Vagina (tissue), 2 donors: ENCODE results near the gene LHPP. TPM values are rescaled to one million over a fixed set of nuclear protein-coding genes. Genes with fewer than 3 reads are reported as not detected.
A peak's percentile ranks its signal among the peaks of the same experiment; 100 is the strongest.

Experiments used
- DNase-seq, 2 donors: peaks; one replicate each; pipeline ENCODE4 v3.0.0-alpha.2; 2017; ENCODE audit errors: extremely low spot score in 2 of 2
- H3K27ac ChIP-seq: fragments of 200-600 bp; sonication (generic); one replicate; pipeline ENCODE4 v1.5.1; 2019
- H3K27me3 ChIP-seq: fragments of 200-600 bp; sonication (generic); one replicate; pipeline ENCODE4 v1.5.1; 2019
- H3K36me3 ChIP-seq, 2 donors: fragments of 200-600 bp; sonication (generic); one replicate each; pipeline ENCODE4 v1.5.1; 2017 to 2019
- H3K4me1 ChIP-seq: fragments of 200-600 bp; sonication (generic); one replicate; pipeline ENCODE4 v1.5.1; 2019
- H3K4me3 ChIP-seq, 2 donors: fragments of 200-600 bp; sonication (generic); 1 replicate in 1 of 2; 2 replicates in 1 of 2; pipeline ENCODE4 v1.5.1; 2016 to 2019
- H3K9me3 ChIP-seq: fragments of 200-600 bp; sonication (generic); one replicate; pipeline ENCODE4 v1.5.1; 2019
- POLR2A ChIP-seq, 2 donors: fragments of 450-650 bp; IDR thresholded peaks; one replicate each; pipeline ENCODE4 v1.6.1; 2017; ENCODE audit warnings: antibody characterized with exemption in 2 of 2, mild to moderate bottlenecking in 2 of 2, moderate library complexity in 2 of 2
- POLR2AphosphoS5 ChIP-seq, 2 donors: sonication (generic); formaldehyde crosslinking; IDR thresholded peaks; one replicate each; pipeline ENCODE4 v1.9.0; 2017; ENCODE audit warnings: antibody characterized with exemption in 2 of 2, mild to moderate bottlenecking in 2 of 2, low read depth in 1 of 2; ENCODE audit not compliant: insufficient read depth in 1 of 2
- intact Hi-C: fragments of 100-400 bp; cut with DNase I; formaldehyde crosslinking; loops from one replicate; pipeline ENCODE4 v1.15.1; 2023
- total RNA-seq: library from RNA; depleted of rRNA; stranded (reverse); fragments of >200 nt; gene quantifications from one replicate; pipeline ENCODE4 v1.2.3, GENCODE V29; 2016
- TF ChIP-seq, protein P1 (sequence below), 3 experiments: fragments of 450-650 bp in 2 of 3; fragments of 200-600 bp in 1 of 3; sonication (generic) in 1 of 3; IDR thresholded peaks; one replicate each; pipeline ENCODE4 v1.5.1; 2017 to 2019; ENCODE audit warnings: antibody characterized with exemption in 3 of 3, mild to moderate bottlenecking in 2 of 3, moderate library complexity in 2 of 3

The LHPP gene
- total RNA-seq, 1 donor from 2014 or later = 20.1 TPM

DNA sequence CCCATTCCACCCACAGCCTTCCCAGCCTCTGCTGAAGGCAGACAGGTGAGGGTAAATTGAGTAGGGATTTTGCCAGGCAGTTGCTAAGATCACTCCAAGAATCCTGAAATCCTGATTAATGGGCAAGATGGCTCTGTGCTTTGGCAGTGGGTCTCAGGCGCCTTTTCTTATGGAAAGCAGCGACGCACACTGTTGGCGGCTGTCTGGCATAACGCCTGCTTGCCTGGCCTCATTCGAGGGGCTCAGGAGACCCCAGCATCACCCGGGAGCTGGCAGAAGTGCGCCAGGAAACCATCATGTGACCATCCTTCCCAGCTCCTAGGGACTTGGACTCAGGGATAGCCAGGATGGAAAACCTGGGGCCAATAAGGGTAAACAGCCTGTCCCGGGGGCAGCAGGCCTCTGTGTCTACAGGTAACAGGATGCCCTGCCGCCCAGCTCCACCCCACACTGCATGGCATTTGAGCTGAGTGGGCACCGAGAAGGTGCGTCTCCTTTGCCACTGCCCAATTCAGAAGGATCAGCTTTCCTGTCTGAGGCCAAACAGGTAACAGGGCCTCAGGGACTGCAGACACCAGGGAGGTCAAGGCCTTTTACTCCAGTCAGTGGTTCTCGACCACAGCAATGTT is 184.0 kb downstream of the LHPP start:
- no peak for DNase-seq
- TF ChIP-seq POLR2AphosphoS5 (IDR thresholded peaks at IDR 0.05; ENCODE audit: insufficient read depth in 1 of 2, low read depth in 1 of 2) (no peak), POLR2A (IDR thresholded peaks at IDR 0.05) (no peak)
- TF ChIP-seq, protein P1, sequence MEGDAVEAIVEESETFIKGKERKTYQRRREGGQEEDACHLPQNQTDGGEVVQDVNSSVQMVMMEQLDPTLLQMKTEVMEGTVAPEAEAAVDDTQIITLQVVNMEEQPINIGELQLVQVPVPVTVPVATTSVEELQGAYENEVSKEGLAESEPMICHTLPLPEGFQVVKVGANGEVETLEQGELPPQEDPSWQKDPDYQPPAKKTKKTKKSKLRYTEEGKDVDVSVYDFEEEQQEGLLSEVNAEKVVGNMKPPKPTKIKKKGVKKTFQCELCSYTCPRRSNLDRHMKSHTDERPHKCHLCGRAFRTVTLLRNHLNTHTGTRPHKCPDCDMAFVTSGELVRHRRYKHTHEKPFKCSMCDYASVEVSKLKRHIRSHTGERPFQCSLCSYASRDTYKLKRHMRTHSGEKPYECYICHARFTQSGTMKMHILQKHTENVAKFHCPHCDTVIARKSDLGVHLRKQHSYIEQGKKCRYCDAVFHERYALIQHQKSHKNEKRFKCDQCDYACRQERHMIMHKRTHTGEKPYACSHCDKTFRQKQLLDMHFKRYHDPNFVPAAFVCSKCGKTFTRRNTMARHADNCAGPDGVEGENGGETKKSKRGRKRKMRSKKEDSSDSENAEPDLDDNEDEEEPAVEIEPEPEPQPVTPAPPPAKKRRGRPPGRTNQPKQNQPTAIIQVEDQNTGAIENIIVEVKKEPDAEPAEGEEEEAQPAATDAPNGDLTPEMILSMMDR (IDR thresholded peaks at IDR 0.05) = no peak
- Histone ChIP-seq H3K27ac (no peak overlapping the region), H3K36me3 (no peaks in the 10 kb centered on the region), H3K4me1 (peaks cover 92% of the 10 kb centered on the region), H3K4me3 (no peak overlapping the region), H3K9me3 (no peaks in the 10 kb centered on the region), H3K27me3 (no peaks in the 10 kb centered on the region)
- intact Hi-C loops = no loop called here

- no peak overlapping the region for H3K4me3 ChIP-seq
- no peaks in the 10 kb centered on the region for H3K9me3 ChIP-seq
- peak overlapping the region; percentile 75 for H3K27ac ChIP-seq
- intact Hi-C loops = no loop called here
- no peak for DNase-seq
- H3K27me3 ChIP-seq = no peaks in the 10 kb centered on the region
- peaks cover 92% of the 10 kb centered on the region for H3K4me1 ChIP-seq
- H3K36me3 ChIP-seq = no peaks in the 10 kb centered on the region
- TF ChIP-seq POLR2A (IDR thresholded peaks at IDR 0.05) = no peak
- TF ChIP-seq, protein P1 (IDR thresholded peaks at IDR 0.05) = no peak
- TF ChIP-seq POLR2AphosphoS5 (IDR thresholded peaks at IDR 0.05; ENCODE audit: insufficient read depth in 1 of 2, low read depth in 1 of 2) = peak; percentile 50 to 67
Measured at GRCh38 chr10:124646483-124647352, 185.1 kb downstream of the LHPP start.

DNA sequence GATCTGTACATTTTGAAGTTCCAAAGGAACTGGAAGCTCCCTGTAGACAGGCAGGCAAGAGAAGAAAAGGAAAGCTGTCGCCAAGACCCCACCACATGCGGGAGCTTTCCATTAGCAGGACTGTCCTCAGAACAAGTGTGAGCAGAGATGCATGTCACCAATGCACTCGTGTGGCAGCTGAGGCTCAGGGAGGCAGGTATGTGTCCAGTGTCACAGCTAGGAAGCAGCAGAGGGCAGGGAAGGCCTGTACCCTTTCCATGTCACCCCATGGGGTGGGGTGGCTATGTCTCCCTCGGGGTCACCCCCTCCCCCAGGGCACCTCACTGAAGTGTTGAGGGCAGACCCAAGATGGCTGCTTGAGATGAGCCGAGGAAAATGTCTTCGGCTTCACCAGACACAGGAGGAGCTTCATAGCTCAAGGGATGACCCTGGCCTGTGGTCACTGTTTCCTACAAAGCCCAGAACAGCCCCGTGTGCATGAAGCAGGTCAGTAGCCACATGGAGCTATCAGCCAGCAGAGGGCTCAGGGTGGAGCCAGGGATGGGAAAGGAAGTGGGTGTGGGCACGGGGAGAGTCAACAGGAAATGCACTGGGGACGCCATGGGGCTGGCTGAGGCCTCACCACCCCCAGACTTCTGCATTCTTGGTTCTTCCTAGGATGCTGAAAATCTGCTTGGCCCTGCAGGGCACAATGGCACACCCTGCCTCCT is 186.0 kb downstream of the LHPP start:
- intact Hi-C loops = no loop called here
- Histone ChIP-seq H3K4me1 (peaks cover 92% of the 10 kb centered on the region), H3K36me3 (no peaks in the 10 kb centered on the region), H3K27ac (peak overlapping the region; percentile 75), H3K27me3 (no peaks in the 10 kb centered on the region), H3K9me3 (no peaks in the 10 kb centered on the region), H3K4me3 (no peak overlapping the region)
- TF ChIP-seq POLR2AphosphoS5 (IDR thresholded peaks at IDR 0.05; ENCODE audit: insufficient read depth in 1 of 2, low read depth in 1 of 2) = peak in 1 of 2 donors; percentile 65
- no peak for TF ChIP-seq POLR2A (IDR thresholded peaks at IDR 0.05)
- DNase-seq = no peak

DNA sequence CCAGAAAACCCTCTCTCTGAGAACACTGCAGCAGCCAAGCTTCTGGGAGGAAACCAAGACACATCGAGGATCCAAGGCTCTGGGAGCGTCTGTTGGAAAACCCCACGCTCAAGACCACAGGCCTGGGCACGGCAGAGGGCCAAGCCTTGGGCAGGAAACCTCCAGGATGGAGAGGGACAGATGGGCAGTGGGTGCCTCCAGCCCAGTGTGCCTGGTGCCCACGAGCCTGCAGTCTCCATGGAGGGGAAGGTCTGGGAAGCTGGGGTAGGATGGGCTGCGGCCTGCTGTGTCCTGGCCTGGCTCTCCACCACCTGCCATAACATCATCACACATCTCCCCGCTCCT is 186.5 kb downstream of the LHPP start:
- Histone ChIP-seq H3K27me3 (no peaks in the 10 kb centered on the region), H3K4me3 (no peak overlapping the region), H3K9me3 (no peaks in the 10 kb centered on the region), H3K4me1 (peaks cover 92% of the 10 kb centered on the region), H3K36me3 (no peaks in the 10 kb centered on the region), H3K27ac (peak overlapping the region; percentile 75)
- intact Hi-C loops = no loop called here
- TF ChIP-seq, protein P1 (IDR thresholded peaks at IDR 0.05) = no peak
- no peak for TF ChIP-seq POLR2A (IDR thresholded peaks at IDR 0.05)
- TF ChIP-seq POLR2AphosphoS5 (IDR thresholded peaks at IDR 0.05; ENCODE audit: insufficient read depth in 1 of 2, low read depth in 1 of 2) = peak in 1 of 2 donors; percentile 7
- DNase-seq = no peak

GRCh38 chr10:124648738-124649137 is 187.1 kb downstream of the LHPP start:
- DNase-seq = no peak
- TF ChIP-seq, protein P1 (IDR thresholded peaks at IDR 0.05) = no peak
- no peak for TF ChIP-seq POLR2A (IDR thresholded peaks at IDR 0.05)
- peak in 1 of 2 donors; percentile 32 for TF ChIP-seq POLR2AphosphoS5 (IDR thresholded peaks at IDR 0.05; ENCODE audit: insufficient read depth in 1 of 2, low read depth in 1 of 2)
- H3K4me1 ChIP-seq = peaks cover 98% of the 10 kb centered on the region
- H3K36me3 ChIP-seq = no peaks in the 10 kb centered on the region
- H3K27me3 ChIP-seq = no peaks in the 10 kb centered on the region
- peak overlapping the region; percentile 75 for H3K27ac ChIP-seq
- no peak overlapping the region for H3K4me3 ChIP-seq
- intact Hi-C loops = no loop called here
- H3K9me3 ChIP-seq = no peaks in the 10 kb centered on the region
